K562 treated with DMSO at 1 percent for 4 hours (cell line): ENCODE results near the gene MTHFR. TPM values are rescaled to one million over a fixed set of nuclear protein-coding genes. Genes with fewer than 3 reads are reported as not detected.

Experiments
- total RNA-seq: library from RNA; unstranded; fragments of 300-600 nt; gene quantifications from 2 replicates; pipeline ENCODE4 v1.2.3, GENCODE V29; 2022; ENCODE audit not compliant: insufficient read depth

MTHFR gene
- 63.1 and 63.6 TPM in 2 replicates for total RNA-seq

GRCh38 chr1:11805422-11806306 is at the start of gene MTHFR, which contains the start of gene CLCN6:
Gene MTHFR, minus strand, starts transcription at chr1:11805964. Its CDS starts 2,848 bp downstream, at chr1:11803116.
Gene CLCN6, plus strand, starts transcription at chr1:11806191. Its CDS starts 72 bp downstream, at chr1:11806263.

GRCh38 chr1:11847667-11848372 is 42.1 kb upstream of the MTHFR start, which contains the start of gene NPPA:
Gene NPPA, minus strand, starts transcription at chr1:11847783. Its CDS starts 99 bp downstream, at chr1:11847684.

GRCh38 chr1:11761988-11762406 is 43.8 kb downstream of the MTHFR start, which contains the start of gene C1orf167:
Gene C1orf167, plus strand, starts transcription at chr1:11762193. Its CDS starts 2,208 bp downstream, at chr1:11764401.

GRCh38 chr1:11735854-11736745 is 69.7 kb downstream of the MTHFR start, which contains the start of gene AGTRAP:
Gene AGTRAP, plus strand, starts transcription at chr1:11736136. Its CDS starts 73 bp downstream, at chr1:11736209.

Other genes with a start within 250 kb of the MTHFR start
- gene FBXO2, start 151.5 kb downstream of the MTHFR start, total RNA-seq = 5.4 and 19.8 TPM in 2 replicates
- gene FBXO44, start 151.1 kb downstream of the MTHFR start, total RNA-seq = 11.4 and 17.1 TPM in 2 replicates
- gene FBXO6, start 141.8 kb downstream of the MTHFR start, total RNA-seq = 38.0 and 40.9 TPM in 2 replicates
- 257 and 262 TPM in 2 replicates for gene MAD2L2, start 124.8 kb downstream of the MTHFR start, total RNA-seq
- not detected in 2 replicates for gene DRAXIN, start 114.3 kb downstream of the MTHFR start, total RNA-seq
- 154 and 165 TPM in 2 replicates for gene AGTRAP, start 69.8 kb downstream of the MTHFR start, total RNA-seq
- 0.27 TPM in 1 of 2 replicates, not detected in the other for gene C1orf167, start 43.8 kb downstream of the MTHFR start, total RNA-seq
- gene CLCN6, start 227 bp upstream of the MTHFR start, total RNA-seq = 12.7 and 14.6 TPM in 2 replicates
- not detected in 2 replicates for gene NPPA, start 41.8 kb upstream of the MTHFR start, total RNA-seq
- gene NPPB, start 53.0 kb upstream of the MTHFR start, total RNA-seq = not detected in 2 replicates
- 120 and 137 TPM in 2 replicates for gene KIAA2013, start 120.5 kb upstream of the MTHFR start, total RNA-seq
- gene PLOD1, start 128.8 kb upstream of the MTHFR start, total RNA-seq = 130 and 131 TPM in 2 replicates
- gene MFN2, start 174.5 kb upstream of the MTHFR start, total RNA-seq = 78.0 and 79.2 TPM in 2 replicates
- 114 and 127 TPM in 2 replicates for gene MIIP, start 213.5 kb upstream of the MTHFR start, total RNA-seq